PFSK-1 (cell line): ENCODE data around the gene SP140.

ENCODE experiments used
- FOXP2 ChIP-seq: optimal IDR thresholded peaks from 2 replicates; pipeline ENCODE3; 2011; ENCODE audit warnings: borderline replicate concordance, control low read depth, inconsistent platforms; ENCODE audit not compliant: insufficient read depth; ENCODE audit errors: extremely low read length, extremely low read depth
- POLR2AphosphoS5 ChIP-seq: IDR thresholded peaks from 2 replicates; pipeline ENCODE4 v1.6.1; 2012; ENCODE audit warnings: low read depth, mild to moderate bottlenecking, control low read depth, low read length, moderate library complexity
- SIN3A ChIP-seq: IDR thresholded peaks from 2 replicates; pipeline ENCODE4 v1.6.1; 2012; ENCODE audit warnings: mild to moderate bottlenecking, low read length, moderate library complexity, borderline replicate concordance; ENCODE audit not compliant: insufficient read depth
- TAF1 ChIP-seq: IDR thresholded peaks from 2 replicates; pipeline ENCODE4 v1.6.1; 2012; ENCODE audit warnings: low read length, control low read depth, borderline replicate concordance; ENCODE audit not compliant: insufficient read depth
- TF ChIP-seq, protein P1 (sequence below), 2 experiments: IDR thresholded peaks; 2 replicates each; pipeline versions ENCODE4 v1.6.1 to v1.8.0; 2011 to 2012; ENCODE audit warnings: low read depth in 2 of 2, low read length in 2 of 2, control low read depth in 1 of 2, inconsistent platforms in 1 of 2, mild to moderate bottlenecking in 1 of 2, moderate library complexity in 1 of 2; ENCODE audit not compliant: insufficient read depth in 1 of 2

The SP140 gene

DNA sequence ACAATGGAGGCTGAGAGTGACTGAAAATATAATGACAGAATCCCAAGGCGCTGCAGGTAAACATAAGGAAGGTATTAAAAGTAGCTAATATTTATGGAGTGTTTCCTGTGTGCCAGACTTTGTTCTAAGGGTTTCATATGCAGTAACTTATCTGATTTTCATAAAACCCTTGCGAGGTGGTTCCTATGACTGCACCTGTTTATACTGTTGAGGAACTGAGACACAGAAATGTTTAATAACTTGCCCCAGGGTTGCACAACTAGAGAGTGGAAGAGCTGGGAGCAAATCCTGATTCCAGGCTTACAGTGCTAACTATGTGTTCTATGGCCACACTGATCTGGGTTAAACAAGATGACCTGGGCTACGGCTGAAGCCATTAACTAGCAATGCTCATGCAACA is 8.1 kb upstream of the SP140 start:
- TF ChIP-seq SIN3A (no peak), POLR2AphosphoS5 (no peak), TAF1 (no peak), FOXP2 (no peak)
- TF ChIP-seq, protein P1, sequence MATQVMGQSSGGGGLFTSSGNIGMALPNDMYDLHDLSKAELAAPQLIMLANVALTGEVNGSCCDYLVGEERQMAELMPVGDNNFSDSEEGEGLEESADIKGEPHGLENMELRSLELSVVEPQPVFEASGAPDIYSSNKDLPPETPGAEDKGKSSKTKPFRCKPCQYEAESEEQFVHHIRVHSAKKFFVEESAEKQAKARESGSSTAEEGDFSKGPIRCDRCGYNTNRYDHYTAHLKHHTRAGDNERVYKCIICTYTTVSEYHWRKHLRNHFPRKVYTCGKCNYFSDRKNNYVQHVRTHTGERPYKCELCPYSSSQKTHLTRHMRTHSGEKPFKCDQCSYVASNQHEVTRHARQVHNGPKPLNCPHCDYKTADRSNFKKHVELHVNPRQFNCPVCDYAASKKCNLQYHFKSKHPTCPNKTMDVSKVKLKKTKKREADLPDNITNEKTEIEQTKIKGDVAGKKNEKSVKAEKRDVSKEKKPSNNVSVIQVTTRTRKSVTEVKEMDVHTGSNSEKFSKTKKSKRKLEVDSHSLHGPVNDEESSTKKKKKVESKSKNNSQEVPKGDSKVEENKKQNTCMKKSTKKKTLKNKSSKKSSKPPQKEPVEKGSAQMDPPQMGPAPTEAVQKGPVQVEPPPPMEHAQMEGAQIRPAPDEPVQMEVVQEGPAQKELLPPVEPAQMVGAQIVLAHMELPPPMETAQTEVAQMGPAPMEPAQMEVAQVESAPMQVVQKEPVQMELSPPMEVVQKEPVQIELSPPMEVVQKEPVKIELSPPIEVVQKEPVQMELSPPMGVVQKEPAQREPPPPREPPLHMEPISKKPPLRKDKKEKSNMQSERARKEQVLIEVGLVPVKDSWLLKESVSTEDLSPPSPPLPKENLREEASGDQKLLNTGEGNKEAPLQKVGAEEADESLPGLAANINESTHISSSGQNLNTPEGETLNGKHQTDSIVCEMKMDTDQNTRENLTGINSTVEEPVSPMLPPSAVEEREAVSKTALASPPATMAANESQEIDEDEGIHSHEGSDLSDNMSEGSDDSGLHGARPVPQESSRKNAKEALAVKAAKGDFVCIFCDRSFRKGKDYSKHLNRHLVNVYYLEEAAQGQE (IDR thresholded peaks at IDR 0.05; ENCODE audit: insufficient read depth in 1 of 2, low read depth in 2 of 2, low read length in 2 of 2) = no peak

DNA sequence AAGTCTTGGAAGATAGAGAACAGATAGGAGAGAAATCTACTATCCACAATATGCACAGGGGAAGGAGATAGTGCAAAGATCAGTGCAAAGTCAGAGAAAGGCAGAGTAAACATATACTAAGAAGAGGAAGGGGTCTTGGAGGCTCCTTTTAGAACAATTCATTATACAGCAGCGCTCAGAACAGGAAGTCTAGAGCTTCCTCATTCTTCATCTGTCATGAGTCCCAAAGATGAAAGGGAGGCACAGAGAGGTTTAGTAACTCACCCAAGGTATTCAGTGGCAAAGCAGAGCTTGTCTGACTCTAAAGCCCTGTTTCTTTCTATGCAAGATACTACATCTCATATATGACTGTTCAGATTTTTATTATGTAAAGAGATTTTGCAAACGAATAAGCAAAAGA is 7.1 kb upstream of the SP140 start:
- no peak for TF ChIP-seq SIN3A
- TF ChIP-seq, protein P1 (IDR thresholded peaks at IDR 0.05; ENCODE audit: insufficient read depth in 1 of 2, low read depth in 2 of 2, low read length in 2 of 2) = no peak
- TF ChIP-seq POLR2AphosphoS5 = no peak
- no peak for TF ChIP-seq FOXP2
- TF ChIP-seq TAF1 = no peak

DNA sequence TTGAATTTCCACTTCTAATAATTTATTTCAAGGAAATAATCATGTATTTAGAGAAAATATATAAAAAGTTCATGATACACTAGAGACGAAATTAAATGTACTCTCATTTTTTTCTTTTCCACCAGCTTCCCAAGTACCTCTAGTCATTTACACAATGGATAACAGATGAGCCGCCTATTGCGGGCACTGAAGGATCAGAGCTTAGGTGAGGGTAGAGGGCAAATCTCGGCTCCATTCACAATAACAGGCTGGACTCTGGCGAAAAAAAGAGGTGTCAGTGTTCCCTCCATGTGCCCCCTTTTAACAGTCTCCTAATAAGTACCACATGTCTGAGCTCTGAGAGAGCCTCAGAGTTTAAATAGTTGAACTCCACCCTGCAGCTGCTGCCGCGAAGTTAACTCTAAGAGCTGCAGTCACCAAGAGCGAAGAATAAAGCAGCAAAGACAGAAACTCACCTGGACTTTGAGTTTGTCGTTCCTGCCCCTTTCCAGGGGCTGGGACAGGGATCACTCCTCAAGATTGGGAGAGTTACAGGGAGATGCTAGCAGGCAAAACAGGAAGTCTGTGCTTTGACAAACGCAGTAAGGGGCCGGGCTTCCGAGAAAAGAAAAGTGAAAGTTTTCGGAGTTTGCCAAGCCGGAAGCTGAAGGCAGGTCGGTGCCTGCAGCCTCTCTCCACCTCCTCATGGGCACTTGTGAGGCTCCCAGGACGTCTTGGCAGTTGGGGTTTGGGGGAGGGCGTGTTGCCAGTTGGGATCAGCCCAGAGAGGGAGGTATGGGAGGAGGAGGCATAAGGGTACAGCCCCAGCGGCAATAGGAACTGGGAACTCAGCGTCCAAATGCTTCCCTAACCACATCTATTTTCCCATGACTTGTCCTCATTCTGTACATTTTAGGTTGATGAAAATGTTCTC is 5.9 kb upstream of the SP140 start, which contains the start of gene SP110:
TSS of gene SP110 (minus strand) at position 566 of the 913 bp plus-strand sequence. CDS start 3,057 bp downstream, outside the sequence.
- TF ChIP-seq TAF1 (0 out of 2 replicates have a peak, but pooled peaks have one; percentile 28), POLR2AphosphoS5 (peak; percentile 61; the same call in 1 of the 2 replicates), SIN3A (no peak)

DNA sequence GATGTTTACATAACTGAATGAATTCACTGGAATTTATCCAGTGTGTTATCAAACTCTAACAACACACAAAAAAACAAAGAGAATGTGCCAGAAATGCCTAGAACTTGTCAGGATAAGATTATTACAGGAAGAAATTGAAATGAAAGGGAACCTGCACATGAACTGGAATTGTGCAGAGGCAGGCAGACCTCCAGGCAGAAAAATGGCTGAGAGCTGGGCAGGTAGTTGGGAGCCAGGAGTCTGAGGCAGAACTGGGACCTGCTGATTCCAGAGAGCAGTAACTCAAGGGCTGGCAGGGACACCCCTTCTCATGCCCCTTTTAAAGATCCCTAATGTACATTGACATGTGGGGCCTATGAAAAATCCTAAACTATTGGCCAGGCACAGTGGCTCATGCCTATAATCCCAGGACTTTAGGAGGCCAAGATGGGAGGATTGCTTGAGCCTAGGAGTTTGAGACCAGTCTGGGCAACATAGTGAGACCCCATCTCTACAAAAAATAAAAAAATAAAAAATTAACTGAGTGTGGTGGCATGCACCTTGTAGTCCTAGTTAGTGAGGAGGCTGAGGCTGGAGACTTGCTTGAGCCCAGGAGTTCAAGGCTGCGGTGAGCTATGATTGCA is 5.1 kb upstream of the SP140 start:
- TF ChIP-seq FOXP2 = no peak
- no peak for TF ChIP-seq TAF1
- TF ChIP-seq SIN3A = no peak
- TF ChIP-seq POLR2AphosphoS5 = no peak
- TF ChIP-seq, protein P1 (IDR thresholded peaks at IDR 0.05; ENCODE audit: insufficient read depth in 1 of 2, low read depth in 2 of 2, low read length in 2 of 2) = no peak

DNA sequence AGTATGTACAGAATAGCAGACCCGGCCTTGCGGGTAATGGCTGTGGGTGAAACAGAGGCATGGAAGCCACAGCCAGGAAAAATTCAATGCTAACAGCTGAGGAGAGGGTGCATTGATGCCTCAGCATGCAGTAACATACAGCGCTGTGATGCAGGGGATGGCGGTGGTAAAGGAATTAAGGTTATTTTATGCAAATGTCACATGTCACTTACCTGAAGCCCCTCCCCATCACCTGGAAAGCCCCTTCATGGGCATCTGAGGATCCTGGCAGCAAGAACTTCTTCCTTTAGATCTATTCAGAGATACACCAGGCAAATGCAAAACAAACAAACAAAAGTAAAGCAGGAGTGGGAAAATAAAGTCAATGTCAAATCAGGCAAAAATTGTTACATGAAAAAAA is 4.0 kb upstream of the SP140 start:
- TF ChIP-seq TAF1 (no peak), SIN3A (no peak), POLR2AphosphoS5 (no peak), FOXP2 (no peak)
- TF ChIP-seq, protein P1 (IDR thresholded peaks at IDR 0.05; ENCODE audit: insufficient read depth in 1 of 2, low read depth in 2 of 2, low read length in 2 of 2) = no peak
